HL-60 (cell line): Measurements from ENCODE around the gene SLC28A2.
"Not testable (repeated sequence)": the region's sequence is repeated elsewhere in the genome, so short reads cannot be mapped to it uniquely, and the experiment has no call there.

Experiments used
- DNase-seq, 2 experiments: peaks; one replicate each; pipeline ENCODE4 v3.0.0-alpha.2; 2010 to 2020; ENCODE audit warnings: low read depth in 1 of 2, low spot score in 1 of 2
- H3K27ac ChIP-seq: fragments of 250-450 bp; sonication (Bioruptor Pico); replicated peaks from 2 replicates; pipeline ENCODE4 v1.5.1; 2020; ENCODE audit warnings: mild to moderate bottlenecking, moderate library complexity
- H3K27me3 ChIP-seq: fragments of 250-450 bp; sonication (Bioruptor Pico); 2 replicates; pipeline ENCODE4 v1.5.1; 2021; ENCODE audit warnings: mild to moderate bottlenecking, moderate library complexity; ENCODE audit not compliant: insufficient read depth, poor library complexity, severe bottlenecking
- H3K4me3 ChIP-seq: replicated peaks from 2 replicates; pipeline ENCODE4 v1.5.1; 2011; ENCODE audit warnings: mild to moderate bottlenecking, control low read depth, low read length; ENCODE audit not compliant: insufficient read depth
- CTCF ChIP-seq: IDR thresholded peaks from one replicate; pipeline ENCODE4 v1.5.1; 2011; ENCODE audit warnings: low read length, control low read depth, inconsistent platforms; ENCODE audit not compliant: insufficient read depth
- GABPA ChIP-seq: IDR thresholded peaks from 2 replicates; pipeline ENCODE4 v1.6.1; 2012; ENCODE audit warnings: low read depth
- POLR2AphosphoS5 ChIP-seq: IDR thresholded peaks from 2 replicates; pipeline ENCODE4 v1.6.1; 2012; ENCODE audit warnings: low read depth
- SPI1 ChIP-seq: IDR thresholded peaks from 2 replicates; pipeline ENCODE4 v1.6.1; 2012; ENCODE audit warnings: low read depth, mild to moderate bottlenecking, borderline replicate concordance
- TF ChIP-seq, protein P1 (sequence below): IDR thresholded peaks from 2 replicates; pipeline ENCODE4 v1.6.1; 2012; ENCODE audit warnings: low read depth; ENCODE audit not compliant: insufficient replicate concordance

The SLC28A2 gene

DNA sequence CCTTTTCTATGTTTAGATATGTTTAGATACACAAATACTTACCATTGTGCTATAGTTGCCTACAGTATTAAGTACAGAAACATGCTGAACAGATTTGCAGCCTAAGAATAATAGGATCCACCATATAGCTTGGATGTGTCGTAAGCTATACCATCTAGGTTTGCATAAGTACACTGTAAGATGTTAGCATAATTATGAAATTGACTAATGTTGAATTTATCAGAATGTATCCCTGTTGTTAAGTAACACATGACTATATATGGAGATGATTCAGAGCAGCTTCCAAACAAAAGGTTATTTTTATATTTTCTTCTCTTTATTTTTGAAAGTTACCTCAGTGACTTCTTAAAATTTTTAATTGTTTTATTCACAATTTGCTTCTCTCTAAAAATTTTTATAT, 2.4 kb downstream of the SLC28A2 start:
- Histone ChIP-seq H3K27me3 (no peaks in the 10 kb centered on the region), H3K4me3 (no peak overlapping the region), H3K27ac (no peak overlapping the region)
- DNase-seq = peak in 1 of 2 experiments; percentile 23
- no peak for TF ChIP-seq SPI1
- TF ChIP-seq, protein P1, sequence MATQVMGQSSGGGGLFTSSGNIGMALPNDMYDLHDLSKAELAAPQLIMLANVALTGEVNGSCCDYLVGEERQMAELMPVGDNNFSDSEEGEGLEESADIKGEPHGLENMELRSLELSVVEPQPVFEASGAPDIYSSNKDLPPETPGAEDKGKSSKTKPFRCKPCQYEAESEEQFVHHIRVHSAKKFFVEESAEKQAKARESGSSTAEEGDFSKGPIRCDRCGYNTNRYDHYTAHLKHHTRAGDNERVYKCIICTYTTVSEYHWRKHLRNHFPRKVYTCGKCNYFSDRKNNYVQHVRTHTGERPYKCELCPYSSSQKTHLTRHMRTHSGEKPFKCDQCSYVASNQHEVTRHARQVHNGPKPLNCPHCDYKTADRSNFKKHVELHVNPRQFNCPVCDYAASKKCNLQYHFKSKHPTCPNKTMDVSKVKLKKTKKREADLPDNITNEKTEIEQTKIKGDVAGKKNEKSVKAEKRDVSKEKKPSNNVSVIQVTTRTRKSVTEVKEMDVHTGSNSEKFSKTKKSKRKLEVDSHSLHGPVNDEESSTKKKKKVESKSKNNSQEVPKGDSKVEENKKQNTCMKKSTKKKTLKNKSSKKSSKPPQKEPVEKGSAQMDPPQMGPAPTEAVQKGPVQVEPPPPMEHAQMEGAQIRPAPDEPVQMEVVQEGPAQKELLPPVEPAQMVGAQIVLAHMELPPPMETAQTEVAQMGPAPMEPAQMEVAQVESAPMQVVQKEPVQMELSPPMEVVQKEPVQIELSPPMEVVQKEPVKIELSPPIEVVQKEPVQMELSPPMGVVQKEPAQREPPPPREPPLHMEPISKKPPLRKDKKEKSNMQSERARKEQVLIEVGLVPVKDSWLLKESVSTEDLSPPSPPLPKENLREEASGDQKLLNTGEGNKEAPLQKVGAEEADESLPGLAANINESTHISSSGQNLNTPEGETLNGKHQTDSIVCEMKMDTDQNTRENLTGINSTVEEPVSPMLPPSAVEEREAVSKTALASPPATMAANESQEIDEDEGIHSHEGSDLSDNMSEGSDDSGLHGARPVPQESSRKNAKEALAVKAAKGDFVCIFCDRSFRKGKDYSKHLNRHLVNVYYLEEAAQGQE = no peak
- no peak for TF ChIP-seq CTCF
- TF ChIP-seq GABPA = no peak
- no peak for TF ChIP-seq POLR2AphosphoS5

DNA sequence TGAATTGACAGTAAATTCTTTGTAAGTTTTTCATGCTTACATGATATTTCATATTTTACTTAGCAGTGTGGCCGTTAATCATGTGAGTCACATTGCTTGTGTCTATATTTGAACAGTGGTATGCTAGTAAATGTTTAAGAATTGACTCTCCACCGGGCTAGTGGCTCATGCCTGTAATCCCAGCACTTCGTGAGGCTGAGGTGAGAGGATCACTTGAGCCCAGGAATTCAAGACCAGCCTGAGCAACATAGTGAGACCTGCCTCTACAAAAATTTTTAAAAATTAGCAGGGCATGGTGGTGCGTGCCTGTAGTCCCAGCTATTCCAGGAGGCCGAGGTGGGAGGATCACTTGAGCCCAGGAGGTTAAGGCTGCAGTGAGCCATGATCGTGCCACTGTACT, 2.8 kb downstream of the SLC28A2 start:
- not testable (repeated sequence) for H3K27ac ChIP-seq, H3K27me3 ChIP-seq, DNase-seq, H3K4me3 ChIP-seq

- Histone ChIP-seq H3K27me3 (no peaks in the 10 kb centered on the region), H3K4me3 (no peak overlapping the region), H3K27ac (no peak overlapping the region)
- TF ChIP-seq POLR2AphosphoS5 = no peak
- TF ChIP-seq, protein P1 = no peak
- TF ChIP-seq SPI1 = no peak
- TF ChIP-seq GABPA = no peak
- TF ChIP-seq CTCF = no peak
- no peak for DNase-seq
These were observed 7.8 kb downstream of the SLC28A2 start for GRCh38 chr15:45259796-45260195.

DNA sequence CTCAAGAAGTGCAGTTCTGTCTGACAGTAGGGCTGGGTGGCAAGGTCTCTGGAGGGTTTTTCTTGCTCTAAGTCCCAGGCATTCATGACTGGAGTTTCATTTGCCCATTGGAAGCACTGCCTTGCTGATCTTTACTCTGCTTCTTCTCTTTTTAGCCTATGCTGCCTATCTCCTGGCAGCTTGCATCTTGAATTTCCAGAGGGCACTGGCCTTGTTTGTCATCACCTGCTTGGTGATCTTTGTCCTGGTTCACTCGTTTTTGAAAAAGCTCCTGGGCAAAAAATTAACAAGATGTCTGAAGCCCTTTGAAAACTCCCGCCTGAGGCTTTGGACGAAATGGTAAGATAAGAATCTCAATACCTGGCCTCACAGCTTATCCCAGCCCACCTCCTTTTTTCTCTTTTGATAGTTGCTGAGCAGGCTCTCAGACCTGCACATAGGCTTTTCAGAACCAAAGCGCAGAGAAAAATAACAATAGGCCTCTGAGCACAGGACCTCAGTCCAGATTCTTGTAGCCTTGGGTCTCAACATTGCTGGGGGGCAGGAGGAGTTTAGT, 10.9 kb downstream of the SLC28A2 start:
- TF ChIP-seq SPI1 (no peak), POLR2AphosphoS5 (no peak), GABPA (no peak), CTCF (no peak)
- TF ChIP-seq, protein P1 = no peak
- Histone ChIP-seq H3K4me3 (no peak overlapping the region), H3K27me3 (no peaks in the 10 kb centered on the region), H3K27ac (no peak overlapping the region)
- DNase-seq = no peak
